Bronchial epithelial cell (primary cell): Measurements from ENCODE around the gene RNF128. TPM values are rescaled to one million over a fixed set of nuclear protein-coding genes. Genes with fewer than 3 reads are reported as not detected.
"Not testable (repeated sequence)": the region's sequence is repeated elsewhere in the genome, so short reads cannot be mapped to it uniquely, and the experiment has no call there.

ENCODE experiments used
- DNase-seq: peaks from one replicate; pipeline ENCODE4 v3.0.0-alpha.2; 2010; ENCODE audit warnings: low read depth
- FAIRE-seq: peaks from 2 replicates; lab custom pipeline; 2011; peaks lifted over from hg19 to GRCh38; lab: Jason Lieb, UNC
- H3K27me3 ChIP-seq: 2 replicates; pipeline ENCODE4 v1.5.1; 2011; ENCODE audit warnings: low read length; ENCODE audit not compliant: control insufficient read depth, insufficient read depth
- H3K36me3 ChIP-seq: 2 replicates; pipeline ENCODE4 v1.5.1; 2011; ENCODE audit warnings: low read length; ENCODE audit not compliant: control insufficient read depth, insufficient read depth
- H3K4me3 ChIP-seq: 2 replicates; pipeline ENCODE4 v1.5.1; 2011; ENCODE audit warnings: mild to moderate bottlenecking, low read depth, low read length, control low read depth
- total RNA-seq: library from RNA; depleted of rRNA; stranded (reverse); fragments of >200 nt; gene quantifications from 2 replicates; pipeline ENCODE4 v1.2.1, GENCODE V29; 2014
- TF ChIP-seq, protein P1 (sequence below): IDR thresholded peaks from 2 replicates; pipeline ENCODE4 v1.5.1; 2011; ENCODE audit warnings: mild to moderate bottlenecking, moderate library complexity, low read length, control low read depth, inconsistent platforms; ENCODE audit not compliant: insufficient read depth, severe bottlenecking

The RNF128 gene
- total RNA-seq, 1 donor from 2014 or later, result 32.1 TPM

DNA sequence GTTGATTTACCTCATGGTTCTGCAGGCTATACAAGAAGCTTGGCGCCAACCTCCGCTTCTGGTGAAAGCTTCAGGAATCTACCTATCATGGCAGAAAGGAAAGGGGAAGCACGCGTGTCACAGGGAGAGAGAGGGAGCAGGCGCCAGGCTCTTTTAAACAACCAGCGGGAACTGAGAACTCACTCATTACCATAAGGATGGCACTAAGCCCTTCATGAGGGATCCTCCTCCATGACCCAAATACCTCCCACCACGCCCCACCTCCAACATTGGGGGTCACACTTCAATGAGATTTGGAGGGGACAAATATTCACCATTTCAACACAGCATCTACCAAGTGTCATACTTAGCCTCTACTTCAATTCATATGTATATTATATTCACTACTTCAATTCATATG lies 57.2 kb downstream of the RNF128 start:
- Histone ChIP-seq H3K36me3 (peaks cover 1% of the 10 kb centered on the region), H3K27me3 (no peaks in the 10 kb centered on the region), H3K4me3 (no peak overlapping the region)
- FAIRE-seq, result no peak
- DNase-seq, result no peak
- TF ChIP-seq, protein P1, sequence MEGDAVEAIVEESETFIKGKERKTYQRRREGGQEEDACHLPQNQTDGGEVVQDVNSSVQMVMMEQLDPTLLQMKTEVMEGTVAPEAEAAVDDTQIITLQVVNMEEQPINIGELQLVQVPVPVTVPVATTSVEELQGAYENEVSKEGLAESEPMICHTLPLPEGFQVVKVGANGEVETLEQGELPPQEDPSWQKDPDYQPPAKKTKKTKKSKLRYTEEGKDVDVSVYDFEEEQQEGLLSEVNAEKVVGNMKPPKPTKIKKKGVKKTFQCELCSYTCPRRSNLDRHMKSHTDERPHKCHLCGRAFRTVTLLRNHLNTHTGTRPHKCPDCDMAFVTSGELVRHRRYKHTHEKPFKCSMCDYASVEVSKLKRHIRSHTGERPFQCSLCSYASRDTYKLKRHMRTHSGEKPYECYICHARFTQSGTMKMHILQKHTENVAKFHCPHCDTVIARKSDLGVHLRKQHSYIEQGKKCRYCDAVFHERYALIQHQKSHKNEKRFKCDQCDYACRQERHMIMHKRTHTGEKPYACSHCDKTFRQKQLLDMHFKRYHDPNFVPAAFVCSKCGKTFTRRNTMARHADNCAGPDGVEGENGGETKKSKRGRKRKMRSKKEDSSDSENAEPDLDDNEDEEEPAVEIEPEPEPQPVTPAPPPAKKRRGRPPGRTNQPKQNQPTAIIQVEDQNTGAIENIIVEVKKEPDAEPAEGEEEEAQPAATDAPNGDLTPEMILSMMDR, result no peak

DNA sequence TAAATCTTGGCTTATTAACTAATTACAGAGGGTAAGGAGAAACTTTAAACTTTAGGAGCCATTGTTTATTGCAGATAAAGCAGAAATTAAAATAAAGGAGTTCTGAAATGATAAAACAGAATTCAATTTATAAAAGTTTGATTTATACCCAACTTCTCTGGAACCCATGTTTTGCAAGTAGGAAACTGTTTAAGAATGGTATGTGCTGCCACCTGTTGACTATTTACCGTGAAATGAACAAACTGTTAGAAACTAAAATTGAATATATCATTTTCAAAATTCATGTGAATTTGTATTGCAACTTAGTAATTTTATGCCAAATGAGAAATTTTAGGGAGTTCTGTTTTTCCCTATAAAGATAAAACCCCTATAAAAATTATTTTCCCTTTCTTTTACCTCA lies 65.0 kb downstream of the RNF128 start:
- FAIRE-seq, result no peak
- DNase-seq, result peak; percentile 16
- TF ChIP-seq, protein P1, result no peak

DNA sequence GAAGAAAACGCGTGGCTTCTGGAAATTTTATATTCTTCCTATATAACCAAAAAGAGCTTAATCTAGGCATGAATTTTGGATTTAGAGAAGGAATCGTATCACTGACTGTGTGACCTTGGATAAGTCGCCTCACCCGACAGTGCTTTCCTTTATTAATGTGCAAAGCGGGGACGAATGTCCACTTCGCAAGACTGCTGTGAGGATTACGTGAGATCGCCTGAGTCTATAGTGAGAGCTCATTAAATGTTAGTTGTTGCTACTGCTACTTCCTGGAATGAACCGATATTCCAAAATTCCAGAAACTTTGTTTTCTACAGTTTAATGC lies 75.5 kb downstream of the RNF128 start:
- DNase-seq (no peak), FAIRE-seq (no peak)
- TF ChIP-seq, protein P1, result no peak
- no peaks in the 10 kb centered on the region for H3K36me3 ChIP-seq
- H3K4me3 ChIP-seq, result peak overlapping the region; percentile 74
- no peaks in the 10 kb centered on the region for H3K27me3 ChIP-seq

More for the DNA sequence above, 65.0 kb downstream of the RNF128 start:
- Histone ChIP-seq H3K4me3 (no peak overlapping the region), H3K36me3 (no peaks in the 10 kb centered on the region), H3K27me3 (no peaks in the 10 kb centered on the region)

DNA sequence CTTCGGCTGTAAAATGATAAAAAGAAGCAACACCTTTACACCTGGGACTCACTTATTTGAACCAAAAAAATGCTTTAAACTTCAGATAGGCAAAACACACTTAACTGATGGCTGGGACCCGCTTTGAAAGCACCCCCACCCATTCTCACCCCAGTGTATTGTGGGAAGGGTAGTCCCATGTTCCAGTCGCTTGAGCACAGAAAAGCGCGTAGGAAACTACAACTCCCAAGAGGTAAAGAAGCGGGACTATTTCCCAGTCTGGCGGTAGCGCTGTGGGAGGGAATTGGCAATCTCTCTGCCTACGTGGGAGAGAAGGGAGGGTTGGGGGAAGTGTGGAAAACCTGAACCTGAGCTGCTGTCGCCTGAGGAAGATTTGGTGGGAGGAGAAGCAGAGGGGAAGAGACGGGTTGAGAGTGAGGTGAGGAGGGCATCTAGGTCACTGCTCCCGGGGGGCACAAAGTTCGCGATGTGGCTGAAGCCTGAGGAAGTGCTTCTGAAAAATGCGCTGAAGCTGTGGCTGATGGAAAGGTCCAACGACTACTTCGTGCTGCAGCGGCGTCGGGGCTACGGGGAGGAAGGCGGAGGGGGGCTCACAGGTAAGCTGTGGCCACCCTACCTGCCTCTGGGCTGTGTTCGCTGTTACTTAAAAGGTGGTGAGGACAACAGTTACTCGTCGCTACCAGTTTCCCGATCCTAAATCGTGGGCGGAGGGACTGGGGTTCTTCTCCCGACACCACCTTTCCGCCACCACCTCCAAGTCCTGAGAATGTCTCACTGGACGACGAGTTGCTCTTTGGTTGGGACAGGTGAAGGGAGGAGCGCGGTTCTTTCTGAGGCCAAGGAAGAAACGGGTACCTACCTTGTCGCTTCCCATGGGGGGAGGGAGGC lies 76.1 kb downstream of the RNF128 start, which contains the start of gene TBC1D8B:
Gene TBC1D8B, plus strand, starts transcription at position 286 of the 888 bp plus-strand sequence. Its CDS starts 181 bp downstream, at position 467.
- peak; percentile 89 for DNase-seq
- Histone ChIP-seq H3K4me3 (peak within 1 kb of the TSS; percentile 74), H3K27me3 (no peaks in the 10 kb centered on the region), H3K36me3 (no peaks in the 10 kb centered on the region)
- TF ChIP-seq, protein P1, result no peak
- peak; percentile 75 for FAIRE-seq

DNA sequence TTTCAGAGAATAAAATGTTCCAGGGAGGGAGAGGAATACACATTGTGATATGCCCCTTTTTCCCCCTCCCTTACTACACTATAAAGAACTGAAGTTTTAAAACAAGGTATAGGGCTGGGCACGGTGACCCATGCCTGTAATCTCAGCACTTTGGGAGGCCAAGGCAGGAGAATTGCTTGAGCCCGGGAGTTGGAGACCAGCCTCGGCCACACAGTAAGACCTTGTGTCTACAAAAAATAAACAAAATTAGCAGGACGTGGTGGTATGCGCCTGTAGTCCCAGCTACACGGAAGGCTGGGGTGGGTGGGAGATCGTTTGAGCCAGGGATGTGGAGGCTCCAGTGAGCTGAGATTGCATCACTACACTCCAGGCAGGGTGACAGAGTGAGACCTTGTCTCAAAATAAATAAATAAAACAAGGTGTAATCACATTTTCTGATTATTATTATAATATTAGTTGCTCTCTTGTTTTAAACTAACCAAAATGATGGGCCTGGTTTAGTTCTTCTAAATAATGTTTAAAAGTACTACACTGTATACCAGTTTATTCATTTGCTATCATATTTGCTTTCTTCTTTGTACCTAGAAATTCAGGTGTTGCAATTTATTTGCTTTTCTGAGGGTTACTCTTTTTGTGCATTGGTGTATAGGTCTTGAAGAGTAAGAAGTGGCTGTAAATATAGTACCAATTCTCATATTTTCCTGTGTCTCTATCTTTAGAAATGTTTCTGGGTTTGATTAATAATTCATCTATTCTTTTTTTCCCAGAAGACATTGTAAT lies 84.8 kb downstream of the RNF128 start:
- no peak for FAIRE-seq
- H3K4me3 ChIP-seq, result no peak overlapping the region
- DNase-seq, result no peak
- H3K36me3 ChIP-seq, result no peaks in the 10 kb centered on the region
- TF ChIP-seq, protein P1, result no peak
- no peaks in the 10 kb centered on the region for H3K27me3 ChIP-seq

DNA sequence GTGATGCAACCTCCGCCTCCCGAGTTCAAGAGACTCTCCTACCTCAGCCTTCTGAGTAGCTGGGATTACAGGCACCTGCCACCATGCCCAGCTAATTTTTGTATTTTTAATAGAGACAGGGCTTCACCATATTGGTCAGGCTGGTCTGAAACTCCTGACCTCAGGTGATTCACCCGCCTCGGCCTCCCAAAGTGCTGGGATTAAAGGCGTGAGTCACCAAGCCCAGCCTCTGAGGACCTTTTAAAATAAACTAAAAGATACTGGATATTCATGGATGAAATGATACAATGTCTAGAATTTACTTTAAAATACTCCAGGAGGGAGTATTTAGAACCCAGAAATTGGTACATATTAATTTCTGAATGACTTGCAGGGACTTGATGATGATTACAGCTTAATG lies 86.4 kb downstream of the RNF128 start:
- H3K36me3 ChIP-seq, FAIRE-seq, H3K27me3 ChIP-seq, DNase-seq, H3K4me3 ChIP-seq: not testable (repeated sequence)

DNA sequence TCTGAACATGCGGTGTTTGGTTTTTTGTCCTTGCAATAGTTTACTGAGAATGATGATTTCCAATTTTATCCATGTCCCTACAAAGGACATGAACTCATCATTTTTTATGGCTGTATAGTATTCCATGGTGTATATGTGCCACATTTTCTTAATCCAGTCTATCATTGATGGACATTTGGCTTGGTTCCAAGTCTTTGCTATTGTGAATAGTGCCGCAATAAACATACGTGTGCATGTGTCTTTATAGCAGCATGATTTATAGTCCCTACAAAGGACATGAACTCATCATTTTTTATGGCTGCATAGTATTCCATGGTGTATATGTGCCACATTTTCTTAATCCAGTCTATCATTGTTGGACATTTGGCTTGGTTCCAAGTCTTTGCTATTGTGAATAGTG lies 87.6 kb downstream of the RNF128 start:
- not testable (repeated sequence) for H3K4me3 ChIP-seq, H3K27me3 ChIP-seq, FAIRE-seq, H3K36me3 ChIP-seq, DNase-seq
